IMR-90 (cell line): ENCODE measurements around the gene CRYBA1. TPM values are rescaled to one million over a fixed set of nuclear protein-coding genes. Genes with fewer than 3 reads are reported as not detected.

Experiments
- ATAC-seq: fragments of 200-7000 bp; cut with Tn5 transposase; 2 replicates; pipeline ENCODE4 v1.9.1; 2020; ENCODE audit warnings: low read depth, mild to moderate bottlenecking, moderate library complexity
- BruUV-seq: library from RNA; stranded (reverse); fragments of 400-500 nt; replicated peaks from 2 replicates; lab custom pipeline; 2021; lab: Mats Ljungman, UMichigan
- CTCF ChIA-PET: fragments of 300-600 bp; formaldehyde crosslinking; extraction: SDS; loops from one replicate; lab custom pipeline; 2021; ENCODE audit warnings: antibody characterized with exemption; lab: Yijun Ruan, JAX
- POLR2A ChIA-PET: fragments of 300-600 bp; sonication (Branson Sonifier 250); formaldehyde crosslinking; loops from one replicate; lab custom pipeline; 2022; ENCODE audit warnings: antibody characterized with exemption; ENCODE audit not compliant: unreplicated experiment; lab: Charles Lee
- DNase-seq: peaks from one replicate; pipeline ENCODE4 v3.0.0; 2013
- H2AFZ ChIP-seq: replicated peaks from 2 replicates; pipeline ENCODE3; 2013; ENCODE audit warnings: low read length, mild to moderate bottlenecking; ENCODE audit not compliant: poor library complexity
- H2AK5ac ChIP-seq: 2 replicates; pipeline ENCODE4 v1.6.1; 2013; ENCODE audit warnings: low read depth, low read length, inconsistent platforms
- H2AK9ac ChIP-seq: replicated peaks from 2 replicates; pipeline ENCODE3; 2013; ENCODE audit warnings: mild to moderate bottlenecking, low read depth, low read length, moderate library complexity; ENCODE audit not compliant: poor library complexity
- H2BK120ac ChIP-seq: 2 replicates; pipeline ENCODE4 v1.6.1; 2013; ENCODE audit warnings: low read depth, low read length, inconsistent platforms
- H2BK15ac ChIP-seq: 3 replicates; pipeline ENCODE4 v1.6.1; 2013; ENCODE audit warnings: low read depth, low read length, inconsistent platforms
- H2BK20ac ChIP-seq: 2 replicates; pipeline ENCODE4 v1.6.1; 2013; ENCODE audit warnings: low read depth, mild to moderate bottlenecking, inconsistent platforms, low read length, moderate library complexity
- H2BK5ac ChIP-seq: 2 replicates; pipeline ENCODE4 v1.6.1; 2013; ENCODE audit warnings: mild to moderate bottlenecking, low read depth, low read length, inconsistent platforms; ENCODE audit not compliant: poor library complexity, severe bottlenecking
- H3K14ac ChIP-seq: replicated peaks from 2 replicates; pipeline ENCODE4 v1.6.1; 2013; ENCODE audit warnings: low read depth, low read length, inconsistent platforms
- H3K18ac ChIP-seq: 2 replicates; pipeline ENCODE4 v1.6.1; 2013; ENCODE audit warnings: low read depth, low read length, control low read depth
- H3K23ac ChIP-seq: 2 replicates; pipeline ENCODE4 v1.6.1; 2013; ENCODE audit warnings: low read depth, low read length, inconsistent platforms
- H3K27ac ChIP-seq: 2 replicates; pipeline ENCODE4 v1.5.1; 2013; ENCODE audit warnings: mild to moderate bottlenecking, control low read depth, low read length; ENCODE audit not compliant: insufficient read depth
- H3K27me3 ChIP-seq: 2 replicates; pipeline ENCODE4 v1.6.1; 2013; ENCODE audit warnings: low read length; ENCODE audit not compliant: control insufficient read depth, insufficient read depth
- H3K36me3 ChIP-seq: 2 replicates; pipeline ENCODE4 v1.6.1; 2013; ENCODE audit warnings: low read length, mixed read lengths; ENCODE audit not compliant: control insufficient read depth, insufficient read depth
- H3K4ac ChIP-seq: 2 replicates; pipeline ENCODE4 v1.6.1; 2013; ENCODE audit warnings: low read depth, low read length, inconsistent platforms
- H3K4me1 ChIP-seq: 2 replicates; pipeline ENCODE4 v1.6.1; 2013; ENCODE audit warnings: low read length, mixed read lengths; ENCODE audit not compliant: control insufficient read depth, insufficient read depth
- H3K4me2 ChIP-seq: 2 replicates; pipeline ENCODE4 v1.6.1; 2013; ENCODE audit warnings: low read depth, mild to moderate bottlenecking, control low read depth, low read length, moderate library complexity
- H3K4me3 ChIP-seq: 2 replicates; pipeline ENCODE4 v1.5.1; 2013; ENCODE audit warnings: low read depth, mild to moderate bottlenecking, control low read depth, low read length, moderate library complexity; ENCODE audit not compliant: insufficient read depth
- H3K56ac ChIP-seq: 2 replicates; pipeline ENCODE4 v1.6.1; 2013; ENCODE audit warnings: low read length, inconsistent platforms; ENCODE audit not compliant: insufficient read depth; ENCODE audit errors: extremely low read depth
- H3K79me1 ChIP-seq, 2 experiments: 2 replicates each; pipeline ENCODE4 v1.6.1; 2013; ENCODE audit warnings: low read length in 2 of 2, inconsistent platforms in 1 of 2, low read depth in 1 of 2
- H3K9ac ChIP-seq: 2 replicates; pipeline ENCODE4 v1.6.1; 2013; ENCODE audit warnings: low read depth, low read length, control low read depth
- H3K9me1 ChIP-seq: 2 replicates; pipeline ENCODE4 v1.6.1; 2013; ENCODE audit warnings: low read length, inconsistent platforms; ENCODE audit not compliant: insufficient read depth
- H3K9me3 ChIP-seq: 2 replicates; pipeline ENCODE4 v1.6.1; 2013; ENCODE audit warnings: low read length; ENCODE audit not compliant: control insufficient read depth, insufficient read depth
- H4K20me1 ChIP-seq: 2 replicates; pipeline ENCODE4 v1.6.1; 2013; ENCODE audit warnings: low read length, inconsistent platforms; ENCODE audit not compliant: insufficient read depth
- H4K5ac ChIP-seq: 2 replicates; pipeline ENCODE4 v1.6.1; 2013; ENCODE audit warnings: mild to moderate bottlenecking, low read depth, low read length, control low read depth
- H4K8ac ChIP-seq, 2 experiments: 2 replicates each; pipeline ENCODE4 v1.6.1; 2013; ENCODE audit warnings: low read depth in 2 of 2, low read length in 2 of 2, control low read depth in 1 of 2, inconsistent platforms in 1 of 2
- H4K91ac ChIP-seq: 2 replicates; pipeline ENCODE4 v1.6.1; 2013; ENCODE audit warnings: low read depth, low read length, inconsistent platforms; ENCODE audit not compliant: insufficient read depth
- CEBPB ChIP-seq: IDR thresholded peaks from 2 replicates; pipeline ENCODE4 v1.6.1; 2012; ENCODE audit warnings: low read depth, low read length, improper control_type of control experiment
- CTCF ChIP-seq: conservative IDR thresholded peaks from 2 replicates; pipeline ENCODE4 v1.5.1; 2012; ENCODE audit warnings: mild to moderate bottlenecking, low read depth, low read length, improper control_type of control experiment
- ELK1 ChIP-seq: fragments of 150-350 bp; IDR thresholded peaks from 2 replicates; pipeline ENCODE4 v1.6.1; 2016; ENCODE audit warnings: low read depth, mild to moderate bottlenecking, low read length, moderate library complexity, borderline replicate concordance
- MAZ ChIP-seq: IDR thresholded peaks from 2 replicates; pipeline ENCODE4 v1.6.1; 2012; ENCODE audit warnings: low read depth, mild to moderate bottlenecking, low read length, improper control_type of control experiment, moderate library complexity, borderline replicate concordance
- MXI1 ChIP-seq: IDR thresholded peaks from 2 replicates; pipeline ENCODE4 v1.6.1; 2012; ENCODE audit warnings: low read depth, mild to moderate bottlenecking, low read length, moderate library complexity, borderline replicate concordance
- POLR2A ChIP-seq: IDR thresholded peaks from 2 replicates; pipeline ENCODE4 v1.6.1; 2012; ENCODE audit warnings: mild to moderate bottlenecking, low read depth, low read length
- RAD21 ChIP-seq: IDR thresholded peaks from 2 replicates; pipeline ENCODE4 v1.6.1; 2012; ENCODE audit warnings: low read length, improper control_type of control experiment
- RCOR1 ChIP-seq: IDR thresholded peaks from 2 replicates; pipeline ENCODE4 v1.6.1; 2012; ENCODE audit warnings: mild to moderate bottlenecking, low read length, improper control_type of control experiment; ENCODE audit not compliant: insufficient replicate concordance
- WGBS, 2 experiments: methylation state at CpG; one replicate each; pipeline versions ENCODE4 v1.1.5 to v1.1.7; 2013; ENCODE audit warnings: missing lambda C conversion rate in 2 of 2; ENCODE audit not compliant: insufficient read length in 1 of 2; ENCODE audit errors: extremely low coverage in 2 of 2; 5-methylcytosine and 5-hydroxymethylcytosine counted together
- dilution Hi-C: fragments of 300-500 bp; cut with HindIII; formaldehyde crosslinking; loops from one replicate; pipeline ENCODE4 v1.14.3; 2018; ENCODE audit warnings: low sequenced_read_pairs; ENCODE audit not compliant: unreplicated experiment
- in situ Hi-C: fragments of 300-500 bp; cut with MboI; formaldehyde crosslinking; loops from 3 replicates; pipeline ENCODE4 v1.14.3; 2019; ENCODE audit warnings: low sequenced_read_pairs, inconsistent platforms, mixed read lengths
- intact Hi-C: fragments of 100-400 bp; cut with micrococcal nuclease; formaldehyde crosslinking; loops from 2 replicates; pipeline ENCODE4 v1.10.0; 2022
- polyA plus RNA-seq, 3 experiments: library from polyadenylated mRNA; depleted of rRNA; stranded (reverse); fragments of >200 nt; gene quantifications; 2 replicates each; pipeline ENCODE4 v1.2.3, GENCODE V29; 2012; ENCODE audit warnings: low replicate concordance in 1 of 3
- total RNA-seq: library from RNA; depleted of rRNA; stranded (reverse); fragments of >200 nt; gene quantifications from 2 replicates; pipeline ENCODE4 v1.2.3, GENCODE V29; 2012
- TF ChIP-seq, protein P1 (sequence below): fragments of 150-350 bp; IDR thresholded peaks from 2 replicates; pipeline ENCODE4 v1.6.1; 2017; ENCODE audit warnings: mild to moderate bottlenecking, antibody characterized with exemption, low read length, low read depth

Gene CRYBA1
- total and polyA plus RNA-seq, 2 of the 4 experiments (the other 2 are of a cell fraction), result not detected

- TF ChIP-seq CEBPB (no peak), MAZ (no peak)
Observed at GRCh38 chr17:29214215-29215146, 32.2 kb upstream of the CRYBA1 start (continued).

GRCh38 chr17:29215174-29215573, 31.5 kb upstream of the CRYBA1 start:
- H2AK9ac ChIP-seq, result no peak overlapping the region
- dilution Hi-C loops, result no loop called here
- H3K4ac ChIP-seq, result no peak overlapping the region
- no peaks in the 10 kb centered on the region for H4K20me1 ChIP-seq
- no peak overlapping the region for H3K23ac ChIP-seq
- no peak overlapping the region for H4K91ac ChIP-seq
- WGBS, 2 experiments, result 81% methylated on average over 7 of the region's 10 CpGs; no CpG with 5 or more reads in 1 of the 2 experiments
- no peak overlapping the region for H2AK5ac ChIP-seq
- intact Hi-C loops, result no loop called here
- in situ Hi-C loops, result loop anchor here (5.0 kb wide), 1 partner anchor 68 kb away; no protein-coding TSS in a partner anchor
- no peak overlapping the region for H3K4me3 ChIP-seq
- H3K9me1 ChIP-seq, result peaks cover 15% of the 10 kb centered on the region
- H3K27me3 ChIP-seq, result no peaks in the 10 kb centered on the region
- H3K4me1 ChIP-seq, result peaks cover 2% of the 10 kb centered on the region; the same call in 1 of the 2 replicates
- no peak overlapping the region for H4K8ac ChIP-seq
- H3K9ac ChIP-seq, result no peak overlapping the region
- H2BK20ac ChIP-seq, result no peak overlapping the region
- CTCF ChIA-PET, result interaction anchor here (1.2 to 3.4 kb wide), 2 partner anchors 66 to 70 kb away, joined by 4 to 13 read pairs; no protein-coding TSS in a partner anchor
- TF ChIP-seq RCOR1, result no peak
- no peak for TF ChIP-seq CEBPB
- TF ChIP-seq ELK1, result no peak
- TF ChIP-seq, protein P1, sequence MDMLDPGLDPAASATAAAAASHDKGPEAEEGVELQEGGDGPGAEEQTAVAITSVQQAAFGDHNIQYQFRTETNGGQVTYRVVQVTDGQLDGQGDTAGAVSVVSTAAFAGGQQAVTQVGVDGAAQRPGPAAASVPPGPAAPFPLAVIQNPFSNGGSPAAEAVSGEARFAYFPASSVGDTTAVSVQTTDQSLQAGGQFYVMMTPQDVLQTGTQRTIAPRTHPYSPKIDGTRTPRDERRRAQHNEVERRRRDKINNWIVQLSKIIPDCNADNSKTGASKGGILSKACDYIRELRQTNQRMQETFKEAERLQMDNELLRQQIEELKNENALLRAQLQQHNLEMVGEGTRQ, result no peak
- TF ChIP-seq RAD21, result no peak
- no peak for TF ChIP-seq MXI1
- no peak for TF ChIP-seq POLR2A
- TF ChIP-seq CTCF, result no peak
- no peak overlapping the region for H2AFZ ChIP-seq
- no peak for ATAC-seq
- H3K79me1 ChIP-seq, result no peaks in the 10 kb centered on the region
- no peak overlapping the region for H2BK120ac ChIP-seq
- H4K5ac ChIP-seq, result no peak overlapping the region
- no peak overlapping the region for H2BK5ac ChIP-seq
- DNase-seq, result no peak
- no peak overlapping the region for H3K18ac ChIP-seq
- no peak overlapping the region for H2BK15ac ChIP-seq
- no TSS peak for BruUV-seq
- no peak overlapping the region for H3K14ac ChIP-seq
- no peaks in the 10 kb centered on the region for H3K9me3 ChIP-seq
- no peak overlapping the region for H3K27ac ChIP-seq
- POLR2A ChIA-PET, result no interaction called here
- H3K36me3 ChIP-seq, result no peaks in the 10 kb centered on the region
- H3K56ac ChIP-seq, result no peak overlapping the region
- no peak overlapping the region for H3K4me2 ChIP-seq
